CD14-positive monocyte (primary cell): Measurements from ENCODE around the gene AGO3. TPM values are rescaled to one million over a fixed set of nuclear protein-coding genes. Genes with fewer than 3 reads are reported as not detected.
A peak's percentile ranks its signal among the peaks of the same experiment; 100 is the strongest.

Experiments
- DNase-seq, 3 donors: peaks; one replicate each; pipeline ENCODE4 v3.0.0-alpha.2; 2011 to 2022
- H2AFZ ChIP-seq: 2 replicates; pipeline ENCODE4 v1.6.0; 2012; ENCODE audit warnings: mild to moderate bottlenecking, low read depth, low read length, inconsistent platforms; ENCODE audit not compliant: insufficient read depth, poor library complexity, severe bottlenecking
- H3K27ac ChIP-seq, 2 donors: 1 replicate in 1 of 2; 2 replicates in 1 of 2; pipeline ENCODE4 v1.5.1; 2012 to 2013; ENCODE audit warnings: low read length in 2 of 2, control low read depth in 1 of 2, inconsistent platforms in 1 of 2, low read depth in 1 of 2, mild to moderate bottlenecking in 1 of 2
- H3K27me3 ChIP-seq, 2 donors: one replicate each; pipeline versions ENCODE4 v1.6.0 to v1.6.1; 2011 to 2013; ENCODE audit warnings: low read length in 2 of 2; ENCODE audit not compliant: control insufficient read depth in 2 of 2, insufficient read depth in 2 of 2
- H3K36me3 ChIP-seq, 2 donors: replicated peaks in 1 of 2; 1 replicate in 1 of 2; 2 replicates in 1 of 2; pipeline versions ENCODE4 v1.5.1 to v1.6.1; 2012 to 2013; ENCODE audit warnings: low read length in 2 of 2, control low read depth in 1 of 2, inconsistent platforms in 1 of 2, mild to moderate bottlenecking in 1 of 2; ENCODE audit not compliant: insufficient read depth in 2 of 2, control insufficient read depth in 1 of 2
- H3K4me1 ChIP-seq, 2 donors: 1 replicate in 1 of 2; 2 replicates in 1 of 2; pipeline versions ENCODE4 v1.5.1 to v1.6.1; 2012 to 2013; ENCODE audit warnings: low read length in 2 of 2, control low read depth in 1 of 2, inconsistent platforms in 1 of 2, mild to moderate bottlenecking in 1 of 2, moderate library complexity in 1 of 2; ENCODE audit not compliant: insufficient read depth in 2 of 2, control insufficient read depth in 1 of 2
- H3K4me2 ChIP-seq: replicated peaks from 2 replicates; pipeline ENCODE3; 2012; ENCODE audit warnings: low read length, moderate library complexity, mild to moderate bottlenecking; ENCODE audit not compliant: poor library complexity, severe bottlenecking; ENCODE audit errors: extremely low read depth
- H3K4me3 ChIP-seq, 3 experiments: fragments of 200-600 bp in 1 of 3; sonication (generic) in 1 of 3; replicated peaks in 1 of 3; 1 replicate in 2 of 3; 2 replicates in 1 of 3; pipeline ENCODE4 v1.5.1; 2011 to 2013; ENCODE audit warnings: low read length in 3 of 3, mild to moderate bottlenecking in 3 of 3, control low read depth in 2 of 3, low read depth in 2 of 3, inconsistent platforms in 1 of 3, moderate library complexity in 1 of 3
- H3K79me2 ChIP-seq: 2 replicates; pipeline ENCODE4 v1.6.0; 2012; ENCODE audit warnings: mild to moderate bottlenecking, control low read depth, inconsistent platforms, low read length, moderate library complexity; ENCODE audit not compliant: insufficient read depth
- H3K9ac ChIP-seq: 2 replicates; pipeline ENCODE4 v1.6.0; 2017; ENCODE audit warnings: low read length, mild to moderate bottlenecking; ENCODE audit not compliant: insufficient read depth, poor library complexity, severe bottlenecking
- H3K9me3 ChIP-seq, 2 donors: replicated peaks in 1 of 2; 1 replicate in 1 of 2; 2 replicates in 1 of 2; pipeline versions ENCODE4 v1.5.1 to v1.6.1; 2012 to 2013; ENCODE audit warnings: low read length in 2 of 2, control low read depth in 1 of 2; ENCODE audit not compliant: control insufficient read depth in 1 of 2, insufficient read depth in 1 of 2
- H4K20me1 ChIP-seq: 2 replicates; pipeline ENCODE4 v1.6.0; 2012; ENCODE audit warnings: mild to moderate bottlenecking, low read length, control low read depth, moderate library complexity; ENCODE audit not compliant: insufficient read depth
- H3K27ac Mint-ChIP-seq, 7 donors: one replicate each; pipeline ENCODE4 v1.8.0; 2020; ENCODE audit warnings: mild to moderate bottlenecking in 7 of 7, mixed read lengths in 7 of 7, moderate library complexity in 6 of 7, inconsistent platforms in 2 of 7
- H3K27me3 Mint-ChIP-seq, 3 donors: one replicate each; pipeline ENCODE4 v1.8.0; 2021 to 2022; ENCODE audit warnings: low read depth in 3 of 3, mild to moderate bottlenecking in 3 of 3, mixed read lengths in 3 of 3, moderate library complexity in 3 of 3, inconsistent platforms in 1 of 3
- H3K36me3 Mint-ChIP-seq, 2 donors: one replicate each; pipeline ENCODE4 v1.8.0; 2020; ENCODE audit warnings: mixed read lengths in 2 of 2, inconsistent platforms in 1 of 2, mild to moderate bottlenecking in 1 of 2
- H3K4me1 Mint-ChIP-seq: one replicate; pipeline ENCODE4 v1.8.0; 2020; ENCODE audit warnings: mild to moderate bottlenecking, mixed read lengths
- H3K4me3 Mint-ChIP-seq, 2 donors: one replicate each; pipeline ENCODE4 v1.8.0; 2020; ENCODE audit warnings: mild to moderate bottlenecking in 2 of 2, mixed read lengths in 2 of 2, moderate library complexity in 1 of 2
- H3K9me3 Mint-ChIP-seq, 7 donors: one replicate each; pipeline ENCODE4 v1.8.0; 2020 to 2022; ENCODE audit warnings: mixed read lengths in 7 of 7, mild to moderate bottlenecking in 6 of 7, moderate library complexity in 6 of 7, inconsistent platforms in 2 of 7
- CTCF ChIP-seq: fragments of 200-600 bp; IDR thresholded peaks from one replicate; pipeline ENCODE4 v1.8.0; 2022; ENCODE audit warnings: antibody characterized with exemption, mild to moderate bottlenecking
- WGBS: methylation state at CpG from one replicate; pipeline ENCODE4 v1.1.5; 2013; ENCODE audit warnings: missing lambda C conversion rate; ENCODE audit not compliant: insufficient coverage; 5-methylcytosine and 5-hydroxymethylcytosine counted together
- intact Hi-C, 2 donors: fragments of 100-400 bp; cut with micrococcal nuclease; formaldehyde crosslinking; loops; one replicate each; pipeline versions ENCODE4 v1.15.0 to v1.15.1; 2023
- polyA plus RNA-seq, 3 donors: library from polyadenylated mRNA; depleted of rRNA in 1 of 3; unstranded in 2 of 3; stranded (reverse) in 1 of 3; fragments of 300-500 nt in 2 of 3; fragments of >200 nt in 1 of 3; fragmentation: Illumina TruSeq in 2 of 3; gene quantifications; 1 replicate in 2 of 3; 2 replicates in 1 of 3; pipeline ENCODE4 v1.2.3, GENCODE V29; 2012 to 2021

AGO3 gene
- polyA plus RNA-seq, 3 donors = 6.3 to 9.0 (median 8.3) TPM

- peaks cover 28% of the 10 kb centered on the region for H3K4me1 Mint-ChIP-seq
- H3K36me3 Mint-ChIP-seq = peaks cover 34 to 60% of the 10 kb centered on the region in 2 donors
- peaks cover 6% of the 10 kb centered on the region for H3K79me2 ChIP-seq
- peak overlapping the region in 1 of 3 experiments; percentile 9 for H3K4me3 ChIP-seq
- peaks cover 24 to 29% of the 10 kb centered on the region in 2 donors for H3K4me1 ChIP-seq
- peak overlapping the region; percentile 19 for H3K9ac ChIP-seq
- H3K27me3 Mint-ChIP-seq = no peaks in the 10 kb centered on the region
- no peak for DNase-seq
- H3K9me3 ChIP-seq = no peaks in the 10 kb centered on the region
- peak overlapping the region; percentile 67 to 76 for H3K27ac ChIP-seq
- peak overlapping the region; percentile 43 for H3K4me2 ChIP-seq
- H3K27me3 ChIP-seq = no peaks in the 10 kb centered on the region
- peak overlapping the region; percentile 47 for H2AFZ ChIP-seq
- no peaks in the 10 kb centered on the region for H3K9me3 Mint-ChIP-seq
- peaks cover 27 to 57% of the 10 kb centered on the region in 2 donors for H3K36me3 ChIP-seq
- no peak for TF ChIP-seq CTCF
- peak overlapping the region in 1 of 2 donors; percentile 72 for H3K4me3 Mint-ChIP-seq
- H3K27ac Mint-ChIP-seq = peak overlapping the region; percentile 89 to 93 (median 91)
- no CpG with 5 or more reads among the region's 3 CpGs for WGBS
- intact Hi-C loops = no loop called here
- no peaks in the 10 kb centered on the region for H4K20me1 ChIP-seq
Observed at GRCh38 chr1:36035154-36035553, 104.2 kb downstream of the AGO3 start.

GRCh38 chr1:36040238-36040637 lies 109.3 kb downstream of the AGO3 start:
- H3K79me2 ChIP-seq = no peaks in the 10 kb centered on the region
- H3K27ac Mint-ChIP-seq = no peak overlapping the region
- H3K4me3 ChIP-seq = no peak overlapping the region
- no peaks in the 10 kb centered on the region for H3K27me3 ChIP-seq
- no peaks in the 10 kb centered on the region for H4K20me1 ChIP-seq
- no peaks in the 10 kb centered on the region for H3K27me3 Mint-ChIP-seq
- WGBS = no CpG with 5 or more reads among the region's 2 CpGs
- intact Hi-C loops = no loop called here
- no peak overlapping the region for H3K4me2 ChIP-seq
- H3K9ac ChIP-seq = no peak overlapping the region
- no peak overlapping the region for H3K27ac ChIP-seq
- H3K4me3 Mint-ChIP-seq = no peak overlapping the region
- no peak overlapping the region for H2AFZ ChIP-seq
- no peaks in the 10 kb centered on the region for H3K9me3 Mint-ChIP-seq
- no peaks in the 10 kb centered on the region for H3K9me3 ChIP-seq
- no peak for DNase-seq
- peaks cover 11% of the 10 kb centered on the region for H3K4me1 Mint-ChIP-seq
- peaks cover 43 to 82% of the 10 kb centered on the region in 2 donors for H3K36me3 ChIP-seq
- no peak for TF ChIP-seq CTCF
- H3K4me1 ChIP-seq = peaks cover 10 to 11% of the 10 kb centered on the region in 2 donors
- H3K36me3 Mint-ChIP-seq = peaks cover 49 to 80% of the 10 kb centered on the region in 2 donors
